ENCODE measurements around the gene EGF.

Gene EGF

GRCh38 chr4:109978704-109979454, 66.2 kb downstream of the EGF start:
- H3K27me3 ChIP-seq (ENCODE audit: insufficient read depth, poor library complexity, severe bottlenecking), result no peaks in the 10 kb centered on the region
- no peak overlapping the region for H3K4me3 ChIP-seq (ENCODE audit: severe bottlenecking)
- H3K27ac ChIP-seq (ENCODE audit: poor library complexity, severe bottlenecking), result peak overlapping the region; percentile 73
- peaks cover 12% of the 10 kb centered on the region for H3K4me1 ChIP-seq (ENCODE audit: insufficient read depth, poor library complexity, severe bottlenecking)
- TF ChIP-seq, protein P1, sequence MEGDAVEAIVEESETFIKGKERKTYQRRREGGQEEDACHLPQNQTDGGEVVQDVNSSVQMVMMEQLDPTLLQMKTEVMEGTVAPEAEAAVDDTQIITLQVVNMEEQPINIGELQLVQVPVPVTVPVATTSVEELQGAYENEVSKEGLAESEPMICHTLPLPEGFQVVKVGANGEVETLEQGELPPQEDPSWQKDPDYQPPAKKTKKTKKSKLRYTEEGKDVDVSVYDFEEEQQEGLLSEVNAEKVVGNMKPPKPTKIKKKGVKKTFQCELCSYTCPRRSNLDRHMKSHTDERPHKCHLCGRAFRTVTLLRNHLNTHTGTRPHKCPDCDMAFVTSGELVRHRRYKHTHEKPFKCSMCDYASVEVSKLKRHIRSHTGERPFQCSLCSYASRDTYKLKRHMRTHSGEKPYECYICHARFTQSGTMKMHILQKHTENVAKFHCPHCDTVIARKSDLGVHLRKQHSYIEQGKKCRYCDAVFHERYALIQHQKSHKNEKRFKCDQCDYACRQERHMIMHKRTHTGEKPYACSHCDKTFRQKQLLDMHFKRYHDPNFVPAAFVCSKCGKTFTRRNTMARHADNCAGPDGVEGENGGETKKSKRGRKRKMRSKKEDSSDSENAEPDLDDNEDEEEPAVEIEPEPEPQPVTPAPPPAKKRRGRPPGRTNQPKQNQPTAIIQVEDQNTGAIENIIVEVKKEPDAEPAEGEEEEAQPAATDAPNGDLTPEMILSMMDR (IDR thresholded peaks at IDR 0.05; ENCODE audit: poor library complexity, severe bottlenecking), result no peak
- DNase-seq (ENCODE audit: low spot score) (no peak), ATAC-seq (ENCODE audit: low read depth) (no peak)
- no peaks in the 10 kb centered on the region for H3K9me3 ChIP-seq (ENCODE audit: severe bottlenecking)
- no peaks in the 10 kb centered on the region for H3K36me3 ChIP-seq (ENCODE audit: low read depth)

DNA sequence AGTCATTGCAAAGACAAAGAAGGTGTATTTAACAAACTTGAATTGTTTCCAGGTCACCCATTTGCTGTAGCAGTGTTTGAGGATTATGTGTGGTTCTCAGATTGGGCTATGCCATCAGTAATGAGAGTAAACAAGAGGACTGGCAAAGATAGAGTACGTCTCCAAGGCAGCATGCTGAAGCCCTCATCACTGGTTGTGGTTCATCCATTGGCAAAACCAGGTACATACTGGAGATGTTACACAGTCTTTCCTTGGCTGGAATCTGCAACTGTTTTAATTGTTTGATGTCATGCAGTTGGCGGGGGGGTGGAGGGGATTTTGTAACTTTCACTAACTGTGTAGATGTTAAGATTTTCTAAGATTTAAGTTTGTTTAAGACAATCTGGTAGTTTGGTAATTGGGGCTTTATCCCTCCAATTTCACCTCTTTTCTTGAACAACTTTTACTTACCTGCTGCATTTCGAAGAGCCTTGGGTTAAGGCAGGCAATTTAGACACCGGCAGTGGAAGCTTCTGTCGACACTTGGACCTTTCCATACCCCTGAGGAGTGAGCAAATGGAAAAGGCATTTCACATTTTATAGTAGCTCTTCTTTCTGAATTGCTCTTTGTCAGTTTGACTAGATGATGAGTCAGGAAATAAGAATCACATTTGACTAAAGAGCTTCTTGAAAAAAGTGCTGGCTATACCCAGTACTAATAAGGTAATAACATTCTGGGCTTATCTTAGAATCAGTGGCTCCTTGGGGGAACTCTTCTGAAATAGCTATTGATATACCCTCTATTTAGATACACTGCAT, 67.4 kb downstream of the EGF start:
- TF ChIP-seq, protein P1 (IDR thresholded peaks at IDR 0.05; ENCODE audit: poor library complexity, severe bottlenecking), result no peak
- ATAC-seq (ENCODE audit: low read depth) (peak; percentile 91), DNase-seq (ENCODE audit: low spot score) (no peak)
- no peaks in the 10 kb centered on the region for H3K27me3 ChIP-seq (ENCODE audit: insufficient read depth, poor library complexity, severe bottlenecking)
- no peak overlapping the region for H3K4me3 ChIP-seq (ENCODE audit: severe bottlenecking)
- no peaks in the 10 kb centered on the region for H3K36me3 ChIP-seq (ENCODE audit: low read depth)
- peak overlapping the region; percentile 73 for H3K27ac ChIP-seq (ENCODE audit: poor library complexity, severe bottlenecking)
- H3K9me3 ChIP-seq (ENCODE audit: severe bottlenecking), result no peaks in the 10 kb centered on the region
- peaks cover 12% of the 10 kb centered on the region for H3K4me1 ChIP-seq (ENCODE audit: insufficient read depth, poor library complexity, severe bottlenecking)

DNA sequence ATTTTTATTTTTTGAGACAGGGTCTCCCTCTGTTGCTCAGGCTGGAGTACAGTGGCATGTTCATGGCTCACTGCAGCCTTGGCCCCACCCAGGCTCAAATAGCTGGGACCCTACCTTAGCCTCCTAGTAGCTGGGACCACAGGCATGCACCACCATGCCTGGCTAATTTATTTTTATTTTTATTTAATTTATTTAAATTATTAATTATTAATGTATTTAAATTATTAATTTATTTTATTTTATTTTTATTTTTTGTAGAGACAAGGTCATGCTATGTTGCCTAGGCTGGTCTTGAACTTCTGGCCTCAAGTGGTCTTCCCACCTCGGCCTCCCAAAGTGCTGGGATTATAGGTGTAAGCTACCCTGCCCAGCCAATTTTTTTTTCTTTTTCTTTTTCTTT, 69.3 kb downstream of the EGF start:
- TF ChIP-seq, protein P1 (IDR thresholded peaks at IDR 0.05; ENCODE audit: poor library complexity, severe bottlenecking), result no peak
- no peaks in the 10 kb centered on the region for H3K27me3 ChIP-seq (ENCODE audit: insufficient read depth, poor library complexity, severe bottlenecking)
- no peak overlapping the region for H3K4me3 ChIP-seq (ENCODE audit: severe bottlenecking)
- H3K4me1 ChIP-seq (ENCODE audit: insufficient read depth, poor library complexity, severe bottlenecking), result peaks cover 12% of the 10 kb centered on the region
- no peaks in the 10 kb centered on the region for H3K9me3 ChIP-seq (ENCODE audit: severe bottlenecking)
- H3K27ac ChIP-seq (ENCODE audit: poor library complexity, severe bottlenecking), result no peak overlapping the region
- ATAC-seq (ENCODE audit: low read depth) (no peak), DNase-seq (ENCODE audit: low spot score) (no peak)
- H3K36me3 ChIP-seq (ENCODE audit: low read depth), result no peaks in the 10 kb centered on the region

DNA sequence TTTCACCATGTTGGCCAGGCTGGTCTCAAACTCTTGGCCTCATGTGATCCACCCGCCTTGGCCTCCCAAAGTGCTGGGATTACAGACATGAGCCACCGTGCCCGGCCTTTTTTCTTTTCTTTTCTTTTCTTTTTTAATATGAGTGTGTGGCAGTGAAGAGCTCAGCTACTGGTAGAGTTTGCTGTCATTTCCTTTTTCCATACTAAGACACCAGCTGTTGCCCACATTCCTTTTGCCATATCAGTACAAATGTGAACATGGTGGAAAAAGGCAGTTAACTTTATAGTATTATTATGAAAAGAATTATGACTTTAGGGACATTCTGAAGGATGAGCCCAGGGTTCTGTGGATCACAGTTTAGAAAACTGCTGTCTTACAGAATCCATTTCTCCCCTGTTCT, 69.8 kb downstream of the EGF start:
- no peak for DNase-seq (ENCODE audit: low spot score)
- no peaks in the 10 kb centered on the region for H3K9me3 ChIP-seq (ENCODE audit: severe bottlenecking)
- ATAC-seq (ENCODE audit: low read depth), result no peak
- H3K4me1 ChIP-seq (ENCODE audit: insufficient read depth, poor library complexity, severe bottlenecking), result peaks cover 12% of the 10 kb centered on the region
- H3K27me3 ChIP-seq (ENCODE audit: insufficient read depth, poor library complexity, severe bottlenecking), result no peaks in the 10 kb centered on the region
- H3K4me3 ChIP-seq (ENCODE audit: severe bottlenecking), result no peak overlapping the region
- no peaks in the 10 kb centered on the region for H3K36me3 ChIP-seq (ENCODE audit: low read depth)
- TF ChIP-seq, protein P1 (IDR thresholded peaks at IDR 0.05; ENCODE audit: poor library complexity, severe bottlenecking), result no peak
- H3K27ac ChIP-seq (ENCODE audit: poor library complexity, severe bottlenecking), result no peak overlapping the region
